ENCODE measurements around the gene RNF13.
"Not testable (repeated sequence)": the region's sequence is repeated elsewhere in the genome, so short reads cannot be mapped to it uniquely, and the experiment has no call there.

Gene RNF13

GRCh38 chr3:149908424-149908957 is 95.5 kb downstream of the RNF13 start:
- no peak overlapping the region for H3K4me3 ChIP-seq (ENCODE audit: low read depth in 1 of 2, low read length in 2 of 2)
- no peak overlapping the region for H3K9ac ChIP-seq (ENCODE audit: low read depth in 1 of 2, low read length in 2 of 2)
- no peak overlapping the region for H3K27ac ChIP-seq (ENCODE audit: low read depth, low read length)
- H3K27me3 ChIP-seq (ENCODE audit: control insufficient read depth in 1 of 2, insufficient read depth in 2 of 2, low read length in 2 of 2) = no peaks in the 10 kb centered on the region
- no peaks in the 10 kb centered on the region for H3K9me3 ChIP-seq (ENCODE audit: control insufficient read depth in 1 of 2, low read length in 2 of 2)
- H3K36me3 ChIP-seq (ENCODE audit: control insufficient read depth in 1 of 2, insufficient read depth in 2 of 2, low read length in 2 of 2) = peaks cover 0 to 2% of the 10 kb centered on the region in 2 donors
- no peaks in the 10 kb centered on the region for H3K4me1 ChIP-seq (ENCODE audit: control insufficient read depth in 1 of 2, insufficient read depth in 2 of 2, low read length in 2 of 2)

GRCh38 chr3:149909923-149910322 is 96.9 kb downstream of the RNF13 start:
- peaks cover 0 to 4% of the 10 kb centered on the region in 2 donors for H3K36me3 ChIP-seq (ENCODE audit: control insufficient read depth in 1 of 2, insufficient read depth in 2 of 2, low read length in 2 of 2)

GRCh38 chr3:149917124-149917667 is 104.2 kb downstream of the RNF13 start:
- peaks cover 4 to 6% of the 10 kb centered on the region in 2 donors for H3K36me3 ChIP-seq (ENCODE audit: control insufficient read depth in 1 of 2, insufficient read depth in 2 of 2, low read length in 2 of 2)
- no peaks in the 10 kb centered on the region for H3K9me3 ChIP-seq (ENCODE audit: control insufficient read depth in 1 of 2, low read length in 2 of 2)
- no peak overlapping the region for H3K4me3 ChIP-seq (ENCODE audit: low read depth in 1 of 2, low read length in 2 of 2)
- H3K27me3 ChIP-seq (ENCODE audit: control insufficient read depth in 1 of 2, insufficient read depth in 2 of 2, low read length in 2 of 2) = no peaks in the 10 kb centered on the region
- H3K27ac ChIP-seq (ENCODE audit: low read depth, low read length) = no peak overlapping the region
- no peak overlapping the region for H3K9ac ChIP-seq (ENCODE audit: low read depth in 1 of 2, low read length in 2 of 2)
- no peaks in the 10 kb centered on the region for H3K4me1 ChIP-seq (ENCODE audit: control insufficient read depth in 1 of 2, insufficient read depth in 2 of 2, low read length in 2 of 2)

More at GRCh38 chr3:149909923-149910322, 96.9 kb downstream of the RNF13 start:
- no peaks in the 10 kb centered on the region for H3K4me1 ChIP-seq (ENCODE audit: control insufficient read depth in 1 of 2, insufficient read depth in 2 of 2, low read length in 2 of 2)
- no peak overlapping the region for H3K27ac ChIP-seq (ENCODE audit: low read depth, low read length)
- no peaks in the 10 kb centered on the region for H3K27me3 ChIP-seq (ENCODE audit: control insufficient read depth in 1 of 2, insufficient read depth in 2 of 2, low read length in 2 of 2)
- no peak overlapping the region for H3K9ac ChIP-seq (ENCODE audit: low read depth in 1 of 2, low read length in 2 of 2)
- no peak overlapping the region for H3K4me3 ChIP-seq (ENCODE audit: low read depth in 1 of 2, low read length in 2 of 2)
- no peaks in the 10 kb centered on the region for H3K9me3 ChIP-seq (ENCODE audit: control insufficient read depth in 1 of 2, low read length in 2 of 2)

- Histone ChIP-seq H3K9ac (ENCODE audit: low read depth in 1 of 2, low read length in 2 of 2) (no peak overlapping the region), H3K36me3 (ENCODE audit: control insufficient read depth in 1 of 2, insufficient read depth in 2 of 2, low read length in 2 of 2) (peaks cover 0 to 13% of the 10 kb centered on the region in 2 donors), H3K4me3 (ENCODE audit: low read depth in 1 of 2, low read length in 2 of 2) (no peak overlapping the region), H3K4me1 (ENCODE audit: control insufficient read depth in 1 of 2, insufficient read depth in 2 of 2, low read length in 2 of 2) (no peaks in the 10 kb centered on the region), H3K9me3 (ENCODE audit: control insufficient read depth in 1 of 2, low read length in 2 of 2) (no peaks in the 10 kb centered on the region), H3K27ac (ENCODE audit: low read depth, low read length) (no peak overlapping the region), H3K27me3 (ENCODE audit: control insufficient read depth in 1 of 2, insufficient read depth in 2 of 2, low read length in 2 of 2) (no peaks in the 10 kb centered on the region)
Measured at GRCh38 chr3:149919509-149919908, 106.5 kb downstream of the RNF13 start.

GRCh38 chr3:149920119-149920518 is 107.1 kb downstream of the RNF13 start:
- Histone ChIP-seq H3K36me3 (ENCODE audit: control insufficient read depth in 1 of 2, insufficient read depth in 2 of 2, low read length in 2 of 2) (peaks cover 0 to 17% of the 10 kb centered on the region in 2 donors), H3K4me1 (ENCODE audit: control insufficient read depth in 1 of 2, insufficient read depth in 2 of 2, low read length in 2 of 2) (no peaks in the 10 kb centered on the region), H3K27ac (ENCODE audit: low read depth, low read length) (no peak overlapping the region), H3K9ac (ENCODE audit: low read depth in 1 of 2, low read length in 2 of 2) (no peak overlapping the region), H3K4me3 (ENCODE audit: low read depth in 1 of 2, low read length in 2 of 2) (no peak overlapping the region), H3K27me3 (ENCODE audit: control insufficient read depth in 1 of 2, insufficient read depth in 2 of 2, low read length in 2 of 2) (no peaks in the 10 kb centered on the region), H3K9me3 (ENCODE audit: control insufficient read depth in 1 of 2, low read length in 2 of 2) (no peaks in the 10 kb centered on the region)

GRCh38 chr3:149933008-149933407 is 120.0 kb downstream of the RNF13 start:
- no peaks in the 10 kb centered on the region for H3K27me3 ChIP-seq (ENCODE audit: control insufficient read depth in 1 of 2, insufficient read depth in 2 of 2, low read length in 2 of 2)
- peaks cover 0 to 5% of the 10 kb centered on the region in 2 donors for H3K36me3 ChIP-seq (ENCODE audit: control insufficient read depth in 1 of 2, insufficient read depth in 2 of 2, low read length in 2 of 2)
- peaks cover 0 to 8% of the 10 kb centered on the region in 2 donors for H3K9me3 ChIP-seq (ENCODE audit: control insufficient read depth in 1 of 2, low read length in 2 of 2)
- H3K27ac ChIP-seq (ENCODE audit: low read depth, low read length) = no peak overlapping the region
- no peak overlapping the region for H3K9ac ChIP-seq (ENCODE audit: low read depth in 1 of 2, low read length in 2 of 2)
- H3K4me3 ChIP-seq (ENCODE audit: low read depth in 1 of 2, low read length in 2 of 2) = no peak overlapping the region
- H3K4me1 ChIP-seq (ENCODE audit: control insufficient read depth in 1 of 2, insufficient read depth in 2 of 2, low read length in 2 of 2) = no peaks in the 10 kb centered on the region

GRCh38 chr3:149933858-149934257 is 120.8 kb downstream of the RNF13 start:
- no peak overlapping the region for H3K27ac ChIP-seq (ENCODE audit: low read depth, low read length)
- H3K4me1 ChIP-seq (ENCODE audit: control insufficient read depth in 1 of 2, insufficient read depth in 2 of 2, low read length in 2 of 2) = no peaks in the 10 kb centered on the region
- peaks cover 0 to 8% of the 10 kb centered on the region in 2 donors for H3K9me3 ChIP-seq (ENCODE audit: control insufficient read depth in 1 of 2, low read length in 2 of 2)
- H3K27me3 ChIP-seq (ENCODE audit: control insufficient read depth in 1 of 2, insufficient read depth in 2 of 2, low read length in 2 of 2) = no peaks in the 10 kb centered on the region
- H3K36me3 ChIP-seq (ENCODE audit: control insufficient read depth in 1 of 2, insufficient read depth in 2 of 2, low read length in 2 of 2) = peaks cover 0 to 5% of the 10 kb centered on the region in 2 donors
- no peak overlapping the region for H3K4me3 ChIP-seq (ENCODE audit: low read depth in 1 of 2, low read length in 2 of 2)
- no peak overlapping the region for H3K9ac ChIP-seq (ENCODE audit: low read depth in 1 of 2, low read length in 2 of 2)

- H3K9ac ChIP-seq (ENCODE audit: low read depth in 1 of 2, low read length in 2 of 2) = no peak overlapping the region
- peaks cover 0 to 8% of the 10 kb centered on the region in 2 donors for H3K9me3 ChIP-seq (ENCODE audit: control insufficient read depth in 1 of 2, low read length in 2 of 2)
- H3K27ac ChIP-seq (ENCODE audit: low read depth, low read length) = no peak overlapping the region
- H3K27me3 ChIP-seq (ENCODE audit: control insufficient read depth in 1 of 2, insufficient read depth in 2 of 2, low read length in 2 of 2) = no peaks in the 10 kb centered on the region
- H3K4me1 ChIP-seq (ENCODE audit: control insufficient read depth in 1 of 2, insufficient read depth in 2 of 2, low read length in 2 of 2) = no peaks in the 10 kb centered on the region
- no peak overlapping the region for H3K4me3 ChIP-seq (ENCODE audit: low read depth in 1 of 2, low read length in 2 of 2)
- peaks cover 0 to 5% of the 10 kb centered on the region in 2 donors for H3K36me3 ChIP-seq (ENCODE audit: control insufficient read depth in 1 of 2, insufficient read depth in 2 of 2, low read length in 2 of 2)
Measured at GRCh38 chr3:149934524-149934923, 121.5 kb downstream of the RNF13 start.

- Histone ChIP-seq H3K27me3 (ENCODE audit: control insufficient read depth in 1 of 2, insufficient read depth in 2 of 2, low read length in 2 of 2) (no peaks in the 10 kb centered on the region), H3K27ac (ENCODE audit: low read depth, low read length) (no peak overlapping the region), H3K4me1 (ENCODE audit: control insufficient read depth in 1 of 2, insufficient read depth in 2 of 2, low read length in 2 of 2) (no peaks in the 10 kb centered on the region), H3K36me3 (ENCODE audit: control insufficient read depth in 1 of 2, insufficient read depth in 2 of 2, low read length in 2 of 2) (peaks cover 0 to 5% of the 10 kb centered on the region in 2 donors), H3K9me3 (ENCODE audit: control insufficient read depth in 1 of 2, low read length in 2 of 2) (peaks cover 0 to 8% of the 10 kb centered on the region in 2 donors), H3K9ac (ENCODE audit: low read depth in 1 of 2, low read length in 2 of 2) (no peak overlapping the region), H3K4me3 (ENCODE audit: low read depth in 1 of 2, low read length in 2 of 2) (no peak overlapping the region)
Measured at GRCh38 chr3:149936812-149937230, 123.8 kb downstream of the RNF13 start.

GRCh38 chr3:149938392-149939055 is 125.5 kb downstream of the RNF13 start:
- H3K4me1 ChIP-seq (ENCODE audit: control insufficient read depth in 1 of 2, insufficient read depth in 2 of 2, low read length in 2 of 2); H3K27me3 ChIP-seq (ENCODE audit: control insufficient read depth in 1 of 2, insufficient read depth in 2 of 2, low read length in 2 of 2); H3K9ac ChIP-seq (ENCODE audit: low read depth in 1 of 2, low read length in 2 of 2); H3K4me3 ChIP-seq (ENCODE audit: low read depth in 1 of 2, low read length in 2 of 2); H3K27ac ChIP-seq (ENCODE audit: low read depth, low read length); H3K9me3 ChIP-seq (ENCODE audit: control insufficient read depth in 1 of 2, low read length in 2 of 2); H3K36me3 ChIP-seq (ENCODE audit: control insufficient read depth in 1 of 2, insufficient read depth in 2 of 2, low read length in 2 of 2): not testable (repeated sequence)

Measured in duodenal mucosa (tissue), 2 donors.